Common myeloid progenitor, CD34-positive (primary cell): ENCODE measurements around the gene TTBK2.

ENCODE experiments used
- CTCF ChIA-PET: fragments of 350-600 bp; sonication (Branson Sonifier 250); formaldehyde crosslinking; loops from one replicate; lab custom pipeline; 2021; ENCODE audit warnings: antibody characterized with exemption; lab: Charles Lee
- POLR2A ChIA-PET: fragments of 350-600 bp; sonication (Branson Sonifier 250); formaldehyde crosslinking; loops from one replicate; lab custom pipeline; 2021; ENCODE audit warnings: antibody characterized with exemption; lab: Charles Lee
- DNase-seq, 3 donors: peaks; one replicate each; pipeline versions ENCODE4 v3.0.0 to v3.0.0-alpha.2; 2013
- H3K27ac ChIP-seq, 2 experiments: 1 replicate in 1 of 2; 2 replicates in 1 of 2; pipeline ENCODE4 v1.7.0; 2013; ENCODE audit warnings: inconsistent platforms in 2 of 2, low read length in 2 of 2, mild to moderate bottlenecking in 2 of 2, low read depth in 1 of 2, moderate library complexity in 1 of 2; ENCODE audit not compliant: severe bottlenecking in 2 of 2, insufficient read depth in 1 of 2, poor library complexity in 1 of 2
- H3K27me3 ChIP-seq, 5 experiments: replicated peaks in 2 of 5; 1 replicate in 3 of 5; 2 replicates in 2 of 5; pipeline versions ENCODE4 v1.6.1 to v1.7.0; 2013; ENCODE audit warnings: low read length in 4 of 5, mild to moderate bottlenecking in 2 of 5, moderate library complexity in 2 of 5, inconsistent platforms in 1 of 5; ENCODE audit not compliant: insufficient read depth in 5 of 5, control insufficient read depth in 4 of 5
- H3K36me3 ChIP-seq, 4 experiments: 1 replicate in 2 of 4; 2 replicates in 2 of 4; pipeline versions ENCODE4 v1.6.1 to v1.7.0; 2013; ENCODE audit warnings: low read length in 3 of 4, control low read depth in 1 of 4, mild to moderate bottlenecking in 1 of 4; ENCODE audit not compliant: control insufficient read depth in 4 of 4, insufficient read depth in 4 of 4
- H3K4me1 ChIP-seq, 4 experiments: 1 replicate in 3 of 4; 2 replicates in 1 of 4; pipeline versions ENCODE4 v1.6.1 to v1.7.1; 2013; ENCODE audit warnings: low read length in 3 of 4, mild to moderate bottlenecking in 3 of 4, control low read depth in 1 of 4, inconsistent platforms in 1 of 4, moderate library complexity in 1 of 4; ENCODE audit not compliant: control insufficient read depth in 4 of 4, insufficient read depth in 4 of 4; ENCODE audit errors: control extremely low read depth in 1 of 4
- H3K4me3 ChIP-seq, 7 experiments: 1 replicate in 4 of 7; 2 replicates in 3 of 7; pipeline versions ENCODE4 v1.5.1 to v1.7.0; 2013; ENCODE audit warnings: mild to moderate bottlenecking in 7 of 7, low read length in 6 of 7, moderate library complexity in 6 of 7, inconsistent platforms in 2 of 7, low read depth in 2 of 7, control low read depth in 1 of 7; ENCODE audit not compliant: insufficient read depth in 4 of 7, control insufficient read depth in 1 of 7; ENCODE audit errors: extremely low read depth in 1 of 7
- H3K9me3 ChIP-seq, 5 experiments: 1 replicate in 4 of 5; 2 replicates in 1 of 5; pipeline versions ENCODE4 v1.6.1 to v1.7.1; 2013; ENCODE audit warnings: low read length in 4 of 5, mild to moderate bottlenecking in 2 of 5, inconsistent platforms in 1 of 5, low read depth in 1 of 5, moderate library complexity in 1 of 5; ENCODE audit not compliant: control insufficient read depth in 4 of 5, insufficient read depth in 2 of 5; ENCODE audit errors: control extremely low read depth in 1 of 5
- WGBS: methylation state at CpG from one replicate; pipeline ENCODE4 v1.1.5; 2013; ENCODE audit not compliant: insufficient coverage; 5-methylcytosine and 5-hydroxymethylcytosine counted together

Gene TTBK2

DNA sequence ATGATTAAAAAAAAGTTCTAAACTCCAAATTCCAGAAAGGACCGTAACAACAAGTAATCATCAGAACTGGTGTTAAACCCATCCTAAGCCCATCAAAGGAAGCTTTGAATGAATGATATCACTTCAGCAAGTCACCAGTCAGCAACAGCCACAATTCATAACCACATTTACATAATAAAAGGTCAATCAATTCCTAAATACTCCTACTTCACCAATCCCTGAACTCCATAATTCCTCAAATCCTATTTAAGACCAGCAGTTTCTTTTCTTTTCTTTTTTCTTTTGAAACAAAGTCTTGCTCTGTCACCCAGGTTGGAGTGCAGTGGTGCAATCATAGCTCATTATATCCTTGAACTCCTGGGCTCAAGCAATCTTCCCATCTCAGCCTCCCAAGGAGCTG is 40.5 kb downstream of the TTBK2 start:
- POLR2A ChIA-PET, result no interaction called here
- WGBS, result no CpG with 5 or more reads among the region's 1 CpG
- CTCF ChIA-PET, result interaction anchor here (0.6 kb wide), 3 partner anchors 45 to 570 kb away, joined by 3 to 5 read pairs (median 4); no protein-coding TSS in a partner anchor
- H3K27me3 ChIP-seq, result no peaks in the 10 kb centered on the region
- H3K36me3 ChIP-seq, result peaks cover 2 to 3% (median 3%) of the 10 kb centered on the region in 4 experiments
- H3K4me3 ChIP-seq, result no peak overlapping the region
- H3K9me3 ChIP-seq, result peaks cover 0 to 11% (median 5%) of the 10 kb centered on the region in 5 experiments
- no peak overlapping the region for H3K27ac ChIP-seq
- DNase-seq, result no peak
- no peaks in the 10 kb centered on the region for H3K4me1 ChIP-seq

DNA sequence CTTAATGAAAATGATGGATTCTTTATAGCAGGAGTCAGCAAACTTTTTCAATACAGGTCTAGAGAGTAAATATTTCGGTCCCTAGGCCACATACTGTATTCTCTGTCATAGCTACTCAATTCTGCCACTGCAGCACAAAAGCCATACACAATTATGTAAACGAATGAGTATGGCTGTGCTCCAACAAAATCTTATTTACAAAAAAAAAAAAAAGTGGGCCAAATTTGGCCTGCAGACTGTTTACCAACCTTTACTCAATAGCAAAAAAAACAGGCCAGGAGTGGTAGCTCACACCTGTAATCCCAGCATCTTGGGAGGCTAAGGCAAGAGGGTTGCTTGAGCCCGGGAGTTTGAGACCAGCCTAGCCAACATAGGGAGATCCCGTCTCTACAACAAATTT is 41.1 kb downstream of the TTBK2 start:
- ChIA-PET POLR2A (no interaction called here), CTCF (interaction anchor here (0.6 kb wide), 3 partner anchors 44 to 569 kb away, joined by 3 to 5 read pairs (median 4); no protein-coding TSS in a partner anchor)
- peaks cover 2 to 3% (median 3%) of the 10 kb centered on the region in 4 experiments for H3K36me3 ChIP-seq
- no peak overlapping the region for H3K4me3 ChIP-seq
- no peak for DNase-seq
- no peak overlapping the region for H3K27ac ChIP-seq
- 100% methylated on average over 3 of the region's 4 CpGs for WGBS
- H3K4me1 ChIP-seq, result no peaks in the 10 kb centered on the region
- no peaks in the 10 kb centered on the region for H3K27me3 ChIP-seq
- peaks cover 0 to 9% (median 4%) of the 10 kb centered on the region in 5 experiments for H3K9me3 ChIP-seq

GRCh38 chr15:42876224-42876623 is 44.4 kb downstream of the TTBK2 start:
- Histone ChIP-seq H3K27ac (no peak overlapping the region), H3K9me3 (no peaks in the 10 kb centered on the region), H3K36me3 (peaks cover 3 to 5% (median 4%) of the 10 kb centered on the region in 4 experiments), H3K27me3 (no peaks in the 10 kb centered on the region), H3K4me1 (no peaks in the 10 kb centered on the region), H3K4me3 (no peak overlapping the region)
- POLR2A ChIA-PET, result no interaction called here
- DNase-seq, result no peak
- CTCF ChIA-PET, result no interaction called here

DNA sequence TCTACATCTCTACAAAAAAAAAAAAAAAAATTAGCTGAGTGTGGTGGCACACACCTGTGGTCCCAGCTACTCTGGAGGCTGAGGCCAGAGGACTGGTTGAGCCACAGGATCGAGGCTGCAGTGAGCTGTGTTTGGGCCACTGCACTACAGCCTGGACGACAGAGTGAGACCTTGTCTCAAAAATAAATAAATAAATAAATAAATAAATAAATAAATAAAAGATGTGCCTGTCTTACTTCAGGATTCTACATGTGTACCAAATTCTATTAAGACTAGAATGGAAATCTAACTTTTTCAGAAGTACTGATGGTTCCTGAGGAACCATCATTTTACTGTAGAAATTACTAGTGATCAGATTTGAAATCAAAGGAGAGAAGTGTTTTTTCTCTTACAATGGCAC is 51.9 kb downstream of the TTBK2 start:
- POLR2A ChIA-PET, result interaction anchor here (0.6 kb wide), 2 partner anchors 43 to 345 kb away, joined by 3 to 5 read pairs; no protein-coding TSS in a partner anchor
- whole genome bisulfite sequencing, result no CpG with 5 or more reads among the region's 2 CpGs
- no peaks in the 10 kb centered on the region for H3K9me3 ChIP-seq
- CTCF ChIA-PET, result no interaction called here
- DNase-seq, result no peak
- no peak overlapping the region for H3K4me3 ChIP-seq
- no peaks in the 10 kb centered on the region for H3K27me3 ChIP-seq
- peaks cover 2 to 18% (median 10%) of the 10 kb centered on the region in 4 experiments for H3K36me3 ChIP-seq
- H3K27ac ChIP-seq, result no peak overlapping the region
- no peaks in the 10 kb centered on the region for H3K4me1 ChIP-seq

- POLR2A ChIA-PET, result no interaction called here
- Histone ChIP-seq H3K27me3 (no peaks in the 10 kb centered on the region), H3K4me1 (no peaks in the 10 kb centered on the region), H3K9me3 (no peaks in the 10 kb centered on the region), H3K36me3 (peaks cover 2 to 21% (median 8%) of the 10 kb centered on the region in 4 experiments), H3K4me3 (no peak overlapping the region), H3K27ac (no peak overlapping the region)
- no CpG with 5 or more reads among the region's 2 CpGs for WGBS
- DNase-seq, result no peak
- CTCF ChIA-PET, result interaction anchor here (0.6 kb wide), 1 partner anchor 67 kb away, joined by 3 read pairs; no protein-coding TSS in a partner anchor
Observed at GRCh38 chr15:42863572-42864239, 56.9 kb downstream of the TTBK2 start.

GRCh38 chr15:42858999-42859789 is 61.4 kb downstream of the TTBK2 start:
- ChIA-PET CTCF (interaction anchor here (1.3 kb wide), 1 partner anchor 12 kb away, joined by 3 read pairs; no protein-coding TSS in a partner anchor), POLR2A (no interaction called here)
- no peak for DNase-seq
- no CpG with 5 or more reads among the region's 2 CpGs for WGBS
- Histone ChIP-seq H3K9me3 (peaks cover 0 to 3% (median 0%) of the 10 kb centered on the region in 5 experiments), H3K4me3 (no peak overlapping the region), H3K27me3 (no peaks in the 10 kb centered on the region), H3K36me3 (peaks cover 0 to 22% (median 5%) of the 10 kb centered on the region in 4 experiments), H3K27ac (no peak overlapping the region), H3K4me1 (no peaks in the 10 kb centered on the region)
